Caco-2 (cell line): ENCODE data around the gene SELPLG. TPM values are rescaled to one million over a fixed set of nuclear protein-coding genes. Genes with fewer than 3 reads are reported as not detected.

Experiments
- BruUV-seq: library from RNA; stranded (reverse); fragments of 400-500 nt; replicated peaks from 2 replicates; lab custom pipeline; 2021; lab: Mats Ljungman, UMichigan
- CTCF ChIA-PET: fragments of 300-600 bp; sonication (Branson Sonifier 250); formaldehyde crosslinking; loops from one replicate; lab custom pipeline; 2022; ENCODE audit warnings: antibody characterized with exemption; lab: Charles Lee
- POLR2A ChIA-PET: fragments of 300-600 bp; sonication (Branson Sonifier 250); formaldehyde crosslinking; loops from one replicate; lab custom pipeline; 2022; ENCODE audit warnings: antibody characterized with exemption; lab: Charles Lee
- DNase-seq, 2 experiments: peaks; one replicate each; pipeline versions ENCODE4 v3.0.0 to v3.0.0-alpha.2; 2020 to 2022
- H3K27me3 ChIP-seq: replicated peaks from 2 replicates; pipeline ENCODE4 v1.6.0; 2011; ENCODE audit warnings: low read length; ENCODE audit not compliant: control insufficient read depth, insufficient read depth
- H3K36me3 ChIP-seq: 2 replicates; pipeline ENCODE4 v1.5.1; 2011; ENCODE audit warnings: low read length; ENCODE audit not compliant: control insufficient read depth, insufficient read depth
- H3K4me1 ChIP-seq: fragments of 250-450 bp; sonication (Bioruptor Pico); 2 replicates; pipeline ENCODE4 v1.5.1; 2020; ENCODE audit warnings: mild to moderate bottlenecking
- H3K4me3 ChIP-seq: 2 replicates; pipeline ENCODE4 v1.5.1; 2011; ENCODE audit warnings: low read depth, mild to moderate bottlenecking, control low read depth, low read length
- H3K9me3 ChIP-seq: fragments of 250-450 bp; sonication (Bioruptor Pico); 2 replicates; pipeline ENCODE4 v1.5.1; 2020; ENCODE audit warnings: mild to moderate bottlenecking, moderate library complexity
- H3K27ac Mint-ChIP-seq: one replicate; pipeline ENCODE4 v1.8.0; 2022; ENCODE audit warnings: mixed read lengths; ENCODE audit not compliant: unreplicated experiment
- H3K27me3 Mint-ChIP-seq: one replicate; pipeline ENCODE4 v1.8.0; 2022; ENCODE audit warnings: mixed read lengths; ENCODE audit not compliant: insufficient read depth, unreplicated experiment
- H3K36me3 Mint-ChIP-seq: one replicate; pipeline ENCODE4 v1.8.0; 2022; ENCODE audit warnings: mild to moderate bottlenecking, mixed read lengths; ENCODE audit not compliant: insufficient read depth, unreplicated experiment
- H3K4me1 Mint-ChIP-seq: one replicate; pipeline ENCODE4 v1.8.0; 2022; ENCODE audit warnings: low read depth, mixed read lengths; ENCODE audit not compliant: unreplicated experiment
- H3K4me3 Mint-ChIP-seq: one replicate; pipeline ENCODE4 v1.8.0; 2022; ENCODE audit warnings: mild to moderate bottlenecking, moderate library complexity, mixed read lengths; ENCODE audit not compliant: unreplicated experiment
- H3K9me3 Mint-ChIP-seq: one replicate; pipeline ENCODE4 v1.8.0; 2022; ENCODE audit warnings: mixed read lengths; ENCODE audit not compliant: unreplicated experiment
- intact Hi-C: fragments of 100-400 bp; cut with micrococcal nuclease; formaldehyde crosslinking; loops from one replicate; pipeline ENCODE4 v1.10.0; 2022; ENCODE audit not compliant: unreplicated experiment
- total RNA-seq: library from RNA; stranded (reverse); gene quantifications from 2 replicates; pipeline ENCODE4 v1.2.3, GENCODE V29; 2022
- TF ChIP-seq, protein P1 (sequence below), 2 experiments: fragments of 200-600 bp in 1 of 2; IDR thresholded peaks; 1 replicate in 1 of 2; 2 replicates in 1 of 2; pipeline versions ENCODE4 v1.5.1 to v1.8.0; 2011 to 2022; ENCODE audit warnings: antibody characterized with exemption in 1 of 2, control low read depth in 1 of 2, inconsistent platforms in 1 of 2, low read depth in 1 of 2, low read length in 1 of 2, mild to moderate bottlenecking in 1 of 2, moderate library complexity in 1 of 2; ENCODE audit not compliant: insufficient read depth in 1 of 2, severe bottlenecking in 1 of 2, unreplicated experiment in 1 of 2

SELPLG gene
- total RNA-seq, 1 experiment from 2014 or later: 0.23 TPM

DNA sequence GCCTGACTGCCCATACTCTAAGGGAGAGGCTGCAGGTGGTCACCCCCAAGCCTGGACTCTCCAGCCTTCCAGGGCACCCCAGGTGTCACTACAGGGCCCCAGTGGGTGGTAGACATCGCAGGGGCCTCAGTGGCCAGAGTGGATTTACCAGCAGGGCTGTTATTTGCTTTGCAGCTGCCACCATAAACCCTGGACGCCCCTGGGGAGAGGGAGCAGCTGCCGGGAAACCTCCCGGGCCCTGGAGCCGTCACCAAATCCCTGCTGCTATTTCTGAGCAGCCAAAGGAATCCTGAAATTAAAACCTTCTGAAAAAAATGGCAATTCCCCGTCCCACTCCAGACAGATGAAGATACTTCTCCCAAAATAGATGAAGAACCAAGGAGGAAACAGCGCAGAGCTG, 49.7 kb downstream of the SELPLG start:
- POLR2A ChIA-PET: no interaction called here
- Histone ChIP-seq H3K27me3 (no peaks in the 10 kb centered on the region), H3K9me3 (no peaks in the 10 kb centered on the region), H3K4me1 (0 out of 2 replicates have a peak, but pooled peaks cover 5% of the 10 kb centered on the region), H3K4me3 (no peak overlapping the region), H3K36me3 (no peaks in the 10 kb centered on the region)
- Mint-ChIP-seq H3K4me1 (peaks cover 8% of the 10 kb centered on the region), H3K27ac (no peak overlapping the region), H3K27me3 (peaks cover 4% of the 10 kb centered on the region), H3K36me3 (no peaks in the 10 kb centered on the region), H3K4me3 (no peak overlapping the region), H3K9me3 (peaks cover 5% of the 10 kb centered on the region)
- CTCF ChIA-PET: no interaction called here
- intact Hi-C loops: no loop called here
- TF ChIP-seq, protein P1, sequence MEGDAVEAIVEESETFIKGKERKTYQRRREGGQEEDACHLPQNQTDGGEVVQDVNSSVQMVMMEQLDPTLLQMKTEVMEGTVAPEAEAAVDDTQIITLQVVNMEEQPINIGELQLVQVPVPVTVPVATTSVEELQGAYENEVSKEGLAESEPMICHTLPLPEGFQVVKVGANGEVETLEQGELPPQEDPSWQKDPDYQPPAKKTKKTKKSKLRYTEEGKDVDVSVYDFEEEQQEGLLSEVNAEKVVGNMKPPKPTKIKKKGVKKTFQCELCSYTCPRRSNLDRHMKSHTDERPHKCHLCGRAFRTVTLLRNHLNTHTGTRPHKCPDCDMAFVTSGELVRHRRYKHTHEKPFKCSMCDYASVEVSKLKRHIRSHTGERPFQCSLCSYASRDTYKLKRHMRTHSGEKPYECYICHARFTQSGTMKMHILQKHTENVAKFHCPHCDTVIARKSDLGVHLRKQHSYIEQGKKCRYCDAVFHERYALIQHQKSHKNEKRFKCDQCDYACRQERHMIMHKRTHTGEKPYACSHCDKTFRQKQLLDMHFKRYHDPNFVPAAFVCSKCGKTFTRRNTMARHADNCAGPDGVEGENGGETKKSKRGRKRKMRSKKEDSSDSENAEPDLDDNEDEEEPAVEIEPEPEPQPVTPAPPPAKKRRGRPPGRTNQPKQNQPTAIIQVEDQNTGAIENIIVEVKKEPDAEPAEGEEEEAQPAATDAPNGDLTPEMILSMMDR (IDR thresholded peaks at IDR 0.05; ENCODE audit: insufficient read depth in 1 of 2, low read depth in 1 of 2, low read length in 1 of 2, severe bottlenecking in 1 of 2, unreplicated experiment in 1 of 2): no peak
- DNase-seq: no peak
- no TSS peak for BruUV-seq

- intact Hi-C loops: no loop called here
Measured at GRCh38 chr12:108582978-108583770, 50.5 kb downstream of the SELPLG start.

DNA sequence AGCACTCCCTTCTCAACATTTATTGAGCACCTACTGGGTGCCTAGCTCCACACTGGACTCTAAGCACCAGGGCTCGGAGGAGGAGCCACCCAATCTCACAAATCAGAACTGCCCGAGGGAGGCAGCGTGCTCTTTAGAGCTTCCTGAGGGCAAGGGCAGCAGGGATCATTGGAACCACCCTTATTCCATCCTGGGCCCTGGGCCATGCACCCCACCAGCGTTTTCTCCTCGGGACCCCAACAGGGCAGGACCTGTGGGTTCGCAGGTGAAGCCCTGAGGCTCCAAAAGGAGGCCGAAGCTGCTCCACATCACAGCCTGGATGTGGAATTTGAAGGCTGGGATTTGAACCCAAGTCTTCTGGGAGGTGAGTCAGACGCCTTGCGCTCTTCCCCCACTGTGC, 51.2 kb downstream of the SELPLG start:
- no TSS peak for BruUV-seq
- peaks cover 8% of the 10 kb centered on the region for H3K4me1 Mint-ChIP-seq
- Histone ChIP-seq H3K4me3 (no peak overlapping the region), H3K27me3 (no peaks in the 10 kb centered on the region), H3K4me1 (0 out of 2 replicates have a peak, but pooled peaks cover 5% of the 10 kb centered on the region), H3K36me3 (no peaks in the 10 kb centered on the region), H3K9me3 (no peaks in the 10 kb centered on the region)
- POLR2A ChIA-PET: no interaction called here
- intact Hi-C loops: no loop called here
- DNase-seq: no peak
- CTCF ChIA-PET: no interaction called here
- peaks cover 4% of the 10 kb centered on the region for H3K27me3 Mint-ChIP-seq
- H3K4me3 Mint-ChIP-seq: no peak overlapping the region
- no peak overlapping the region for H3K27ac Mint-ChIP-seq
- H3K36me3 Mint-ChIP-seq: no peaks in the 10 kb centered on the region
- TF ChIP-seq, protein P1 (IDR thresholded peaks at IDR 0.05; ENCODE audit: insufficient read depth in 1 of 2, low read depth in 1 of 2, low read length in 1 of 2, severe bottlenecking in 1 of 2, unreplicated experiment in 1 of 2): no peak
- peaks cover 12% of the 10 kb centered on the region for H3K9me3 Mint-ChIP-seq

More at GRCh38 chr12:108582978-108583770, 50.5 kb downstream of the SELPLG start:
- Histone ChIP-seq H3K27me3 (no peaks in the 10 kb centered on the region), H3K4me1 (0 out of 2 replicates have a peak, but pooled peaks cover 5% of the 10 kb centered on the region), H3K36me3 (no peaks in the 10 kb centered on the region), H3K9me3 (no peaks in the 10 kb centered on the region), H3K4me3 (no peak overlapping the region)
- CTCF ChIA-PET: no interaction called here
- no peak for DNase-seq
- no peak overlapping the region for H3K27ac Mint-ChIP-seq
- no peak overlapping the region for H3K4me3 Mint-ChIP-seq
- no TSS peak for BruUV-seq
- TF ChIP-seq, protein P1 (IDR thresholded peaks at IDR 0.05; ENCODE audit: insufficient read depth in 1 of 2, low read depth in 1 of 2, low read length in 1 of 2, severe bottlenecking in 1 of 2, unreplicated experiment in 1 of 2): no peak
- peaks cover 8% of the 10 kb centered on the region for H3K4me1 Mint-ChIP-seq
- peaks cover 4% of the 10 kb centered on the region for H3K27me3 Mint-ChIP-seq
- no peaks in the 10 kb centered on the region for H3K36me3 Mint-ChIP-seq
- POLR2A ChIA-PET: no interaction called here
- peaks cover 12% of the 10 kb centered on the region for H3K9me3 Mint-ChIP-seq
